ENCODE results near the gene ASPM.

Gene ASPM

GRCh38 chr1:197096137-197096536 is 50.3 kb downstream of the ASPM start:
- Histone ChIP-seq H3K9ac (ENCODE audit: low read length) (no peak overlapping the region), H3K36me3 (ENCODE audit: control insufficient read depth, insufficient read depth, low read length) (no peaks in the 10 kb centered on the region), H3K27me3 (ENCODE audit: control insufficient read depth, insufficient read depth, low read length) (no peaks in the 10 kb centered on the region), H3K4me1 (ENCODE audit: control insufficient read depth, insufficient read depth, low read length) (no peaks in the 10 kb centered on the region), H3K27ac (ENCODE audit: low read depth, low read length) (no peak overlapping the region), H3K4me3 (ENCODE audit: low read length) (no peak overlapping the region)

DNA sequence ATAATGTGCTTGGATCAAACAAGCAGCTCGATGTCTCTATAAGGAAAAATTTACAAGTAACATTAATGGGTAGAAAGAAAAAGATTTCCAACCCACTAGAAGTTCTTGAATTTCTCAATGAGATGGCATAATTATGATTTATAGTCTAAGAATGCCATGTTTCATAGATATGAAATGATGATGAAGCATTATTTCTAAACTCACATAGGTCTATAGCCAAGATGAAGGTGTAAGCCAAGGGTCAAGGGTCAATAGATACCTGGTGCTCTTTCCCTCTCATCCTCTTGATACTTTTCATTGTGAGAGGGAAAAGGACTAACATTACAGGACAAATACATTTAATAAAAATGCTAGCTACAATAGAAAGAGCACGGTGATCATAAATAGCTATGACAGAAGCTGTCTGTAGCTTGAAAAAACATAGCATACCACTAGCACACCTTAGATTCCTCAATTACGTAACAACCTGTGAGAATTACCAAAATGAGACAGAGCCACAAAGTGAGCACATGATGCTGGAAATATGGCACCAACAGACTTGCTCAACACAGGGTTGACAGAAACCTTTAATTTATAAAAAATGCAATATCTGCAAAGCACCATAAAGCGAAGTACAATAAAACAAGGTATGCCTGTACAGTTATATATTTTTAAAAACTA is 53.1 kb downstream of the ASPM start:
- no peak overlapping the region for H3K27ac ChIP-seq (ENCODE audit: low read depth, low read length)
- H3K27me3 ChIP-seq (ENCODE audit: control insufficient read depth, insufficient read depth, low read length) = no peaks in the 10 kb centered on the region
- no peaks in the 10 kb centered on the region for H3K36me3 ChIP-seq (ENCODE audit: control insufficient read depth, insufficient read depth, low read length)
- no peak overlapping the region for H3K4me3 ChIP-seq (ENCODE audit: low read length)
- no peak overlapping the region for H3K9ac ChIP-seq (ENCODE audit: low read length)
- no peaks in the 10 kb centered on the region for H3K4me1 ChIP-seq (ENCODE audit: control insufficient read depth, insufficient read depth, low read length)

GRCh38 chr1:197092491-197093023 is 53.9 kb downstream of the ASPM start:
- Histone ChIP-seq H3K27me3 (ENCODE audit: control insufficient read depth, insufficient read depth, low read length) (no peaks in the 10 kb centered on the region), H3K9ac (ENCODE audit: low read length) (no peak overlapping the region), H3K36me3 (ENCODE audit: control insufficient read depth, insufficient read depth, low read length) (no peaks in the 10 kb centered on the region), H3K27ac (ENCODE audit: low read depth, low read length) (no peak overlapping the region), H3K4me1 (ENCODE audit: control insufficient read depth, insufficient read depth, low read length) (no peaks in the 10 kb centered on the region), H3K4me3 (ENCODE audit: low read length) (no peak overlapping the region)

DNA sequence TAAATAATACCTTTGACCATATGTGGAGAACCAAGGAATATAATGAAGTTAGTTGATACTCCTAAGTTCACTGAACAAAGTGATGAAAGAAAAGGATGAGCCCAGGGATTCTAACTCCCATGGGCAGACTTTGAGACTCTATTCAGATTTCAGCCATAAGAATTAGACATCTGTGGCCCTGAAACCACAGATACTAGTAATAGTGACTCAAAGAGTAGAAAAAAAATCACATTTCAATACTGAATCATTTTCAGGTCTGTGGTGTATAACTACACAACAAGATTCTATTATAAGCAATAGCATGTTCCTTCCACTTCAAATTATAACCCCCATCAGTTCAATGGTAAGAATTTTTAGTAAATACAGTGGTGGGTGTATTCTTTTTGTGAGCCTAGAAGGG is 63.0 kb downstream of the ASPM start:
- Histone ChIP-seq H3K4me1 (ENCODE audit: control insufficient read depth, insufficient read depth, low read length) (no peaks in the 10 kb centered on the region), H3K9ac (ENCODE audit: low read length) (no peak overlapping the region), H3K36me3 (ENCODE audit: control insufficient read depth, insufficient read depth, low read length) (no peaks in the 10 kb centered on the region)

GRCh38 chr1:197081117-197081753 is 65.2 kb downstream of the ASPM start:
- H3K36me3 ChIP-seq (ENCODE audit: control insufficient read depth, insufficient read depth, low read length) = no peaks in the 10 kb centered on the region
- no peak overlapping the region for H3K27ac ChIP-seq (ENCODE audit: low read depth, low read length)
- H3K4me1 ChIP-seq (ENCODE audit: control insufficient read depth, insufficient read depth, low read length) = no peaks in the 10 kb centered on the region
- H3K27me3 ChIP-seq (ENCODE audit: control insufficient read depth, insufficient read depth, low read length) = no peaks in the 10 kb centered on the region
- H3K9ac ChIP-seq (ENCODE audit: low read length) = no peak overlapping the region
- no peak overlapping the region for H3K4me3 ChIP-seq (ENCODE audit: low read length)

More for the DNA sequence above, 63.0 kb downstream of the ASPM start:
- Histone ChIP-seq H3K27ac (ENCODE audit: low read depth, low read length) (no peak overlapping the region), H3K27me3 (ENCODE audit: control insufficient read depth, insufficient read depth, low read length) (no peaks in the 10 kb centered on the region), H3K4me3 (ENCODE audit: low read length) (no peak overlapping the region)

GRCh38 chr1:197080323-197080722 is 66.1 kb downstream of the ASPM start:
- Histone ChIP-seq H3K27me3 (ENCODE audit: control insufficient read depth, insufficient read depth, low read length) (no peaks in the 10 kb centered on the region), H3K4me3 (ENCODE audit: low read length) (no peak overlapping the region), H3K9ac (ENCODE audit: low read length) (no peak overlapping the region), H3K27ac (ENCODE audit: low read depth, low read length) (no peak overlapping the region), H3K36me3 (ENCODE audit: control insufficient read depth, insufficient read depth, low read length) (no peaks in the 10 kb centered on the region), H3K4me1 (ENCODE audit: control insufficient read depth, insufficient read depth, low read length) (no peaks in the 10 kb centered on the region)

DNA sequence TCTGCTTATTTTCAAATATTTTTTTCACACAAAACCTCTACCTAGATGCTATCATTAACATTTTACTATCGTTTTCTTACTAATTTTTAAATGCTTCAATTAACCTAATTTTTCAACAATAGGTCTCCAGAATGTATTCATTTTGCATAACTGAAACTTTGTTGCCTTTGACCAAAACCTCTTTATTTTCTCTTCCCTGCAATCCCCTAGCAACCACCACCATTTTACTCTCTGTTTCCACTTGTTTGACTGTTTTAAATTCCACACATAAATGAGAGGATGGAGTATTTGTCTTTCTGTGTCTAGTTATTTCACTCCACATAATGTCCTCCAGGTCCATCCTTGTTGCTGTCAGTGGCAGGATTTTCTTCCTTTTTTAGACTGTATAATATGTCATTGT is 69.9 kb downstream of the ASPM start:
- H3K4me3 ChIP-seq (ENCODE audit: low read length) = no peak overlapping the region
- H3K27me3 ChIP-seq (ENCODE audit: control insufficient read depth, insufficient read depth, low read length) = no peaks in the 10 kb centered on the region
- no peaks in the 10 kb centered on the region for H3K4me1 ChIP-seq (ENCODE audit: control insufficient read depth, insufficient read depth, low read length)
- no peak overlapping the region for H3K27ac ChIP-seq (ENCODE audit: low read depth, low read length)
- no peaks in the 10 kb centered on the region for H3K36me3 ChIP-seq (ENCODE audit: control insufficient read depth, insufficient read depth, low read length)
- H3K9ac ChIP-seq (ENCODE audit: low read length) = no peak overlapping the region

DNA sequence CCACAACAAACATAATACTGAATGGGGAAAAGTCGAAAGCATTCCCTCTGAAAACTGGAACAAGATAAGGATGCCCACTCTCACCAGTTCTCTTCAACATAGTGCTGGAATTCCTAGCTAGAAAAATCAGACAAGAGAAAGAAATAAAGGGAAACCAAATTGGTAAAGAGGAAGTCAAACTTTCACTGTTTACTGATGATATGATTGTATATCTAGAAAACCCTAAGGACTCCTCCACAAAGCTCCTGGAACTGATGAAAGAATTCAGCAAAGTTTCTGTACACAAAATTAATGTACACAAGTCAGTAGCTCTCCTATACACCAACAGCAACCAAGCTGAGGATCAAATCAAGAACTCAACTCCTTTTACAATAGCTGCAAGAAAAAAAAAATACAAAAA is 72.5 kb downstream of the ASPM start:
- Histone ChIP-seq H3K27me3 (ENCODE audit: control insufficient read depth, insufficient read depth, low read length) (no peaks in the 10 kb centered on the region), H3K36me3 (ENCODE audit: control insufficient read depth, insufficient read depth, low read length) (no peaks in the 10 kb centered on the region), H3K27ac (ENCODE audit: low read depth, low read length) (no peak overlapping the region), H3K4me3 (ENCODE audit: low read length) (no peak overlapping the region), H3K4me1 (ENCODE audit: control insufficient read depth, insufficient read depth, low read length) (no peaks in the 10 kb centered on the region), H3K9ac (ENCODE audit: low read length) (no peak overlapping the region)

GRCh38 chr1:197067457-197067818 is 79.0 kb downstream of the ASPM start:
- H3K4me3 ChIP-seq (ENCODE audit: low read length) = no peak overlapping the region
- H3K9ac ChIP-seq (ENCODE audit: low read length) = no peak overlapping the region

GRCh38 chr1:197066719-197067456 is 79.6 kb downstream of the ASPM start, which contains the start of gene F13B:
Gene F13B (minus strand): TSS chr1:197067260. CDS start chr1:197067223, 37 bp downstream.
- no peak within 1 kb of the TSS for H3K9ac ChIP-seq (ENCODE audit: low read length)
- no peaks in the 10 kb centered on the region for H3K27me3 ChIP-seq (ENCODE audit: control insufficient read depth, insufficient read depth, low read length)
- H3K4me3 ChIP-seq (ENCODE audit: low read length) = no peak within 1 kb of the TSS
- H3K27ac ChIP-seq (ENCODE audit: low read depth, low read length) = no peak within 1 kb of the TSS
- H3K4me1 ChIP-seq (ENCODE audit: control insufficient read depth, insufficient read depth, low read length) = no peaks in the 10 kb centered on the region
- H3K36me3 ChIP-seq (ENCODE audit: control insufficient read depth, insufficient read depth, low read length) = no peaks in the 10 kb centered on the region

More at GRCh38 chr1:197067457-197067818, 79.0 kb downstream of the ASPM start:
- Histone ChIP-seq H3K27ac (ENCODE audit: low read depth, low read length) (no peak overlapping the region), H3K4me1 (ENCODE audit: control insufficient read depth, insufficient read depth, low read length) (no peaks in the 10 kb centered on the region), H3K36me3 (ENCODE audit: control insufficient read depth, insufficient read depth, low read length) (no peaks in the 10 kb centered on the region), H3K27me3 (ENCODE audit: control insufficient read depth, insufficient read depth, low read length) (no peaks in the 10 kb centered on the region)

DNA sequence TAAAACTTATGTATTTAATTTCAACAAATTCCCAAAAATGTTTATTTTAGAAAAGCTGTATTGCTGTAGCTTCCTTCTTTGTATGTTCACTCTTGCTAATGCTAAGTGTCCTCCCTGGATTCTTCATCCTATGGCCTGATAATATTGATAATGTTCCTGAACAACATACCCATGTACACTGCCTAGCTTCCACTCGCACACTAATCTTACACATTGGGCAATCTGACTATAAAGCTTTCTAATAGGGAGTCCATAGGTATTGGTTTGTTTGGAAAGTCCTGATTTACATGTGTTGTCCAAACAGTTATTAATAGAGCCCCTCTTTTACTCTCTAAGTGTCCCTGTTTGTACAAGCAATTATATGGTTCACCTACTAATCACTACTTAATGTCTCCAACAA is 80.2 kb downstream of the ASPM start:
- H3K4me3 ChIP-seq (ENCODE audit: low read length) = no peak overlapping the region
- no peaks in the 10 kb centered on the region for H3K27me3 ChIP-seq (ENCODE audit: control insufficient read depth, insufficient read depth, low read length)
- no peak overlapping the region for H3K27ac ChIP-seq (ENCODE audit: low read depth, low read length)
- no peak overlapping the region for H3K9ac ChIP-seq (ENCODE audit: low read length)
- no peaks in the 10 kb centered on the region for H3K4me1 ChIP-seq (ENCODE audit: control insufficient read depth, insufficient read depth, low read length)
- no peaks in the 10 kb centered on the region for H3K36me3 ChIP-seq (ENCODE audit: control insufficient read depth, insufficient read depth, low read length)

- Histone ChIP-seq H3K36me3 (ENCODE audit: control insufficient read depth, insufficient read depth, low read length) (no peaks in the 10 kb centered on the region), H3K27ac (ENCODE audit: low read depth, low read length) (no peak overlapping the region), H3K4me3 (ENCODE audit: low read length) (no peak overlapping the region), H3K9ac (ENCODE audit: low read length) (no peak overlapping the region), H3K4me1 (ENCODE audit: control insufficient read depth, insufficient read depth, low read length) (no peaks in the 10 kb centered on the region), H3K27me3 (ENCODE audit: control insufficient read depth, insufficient read depth, low read length) (no peaks in the 10 kb centered on the region)
Measured at GRCh38 chr1:197065559-197065958, 80.9 kb downstream of the ASPM start.

Measured in rectal smooth muscle tissue (tissue), 1 donor.